PC-3 (cell line): ENCODE measurements around the gene HOXD11. TPM values are rescaled to one million over a fixed set of nuclear protein-coding genes. Genes with fewer than 3 reads are reported as not detected.

Experiments used
- ATAC-seq: fragments of 200-7000 bp; cut with Tn5 transposase; 2 replicates; pipeline ENCODE4 v1.9.1; 2020; ENCODE audit warnings: mild to moderate bottlenecking, moderate library complexity
- BruUV-seq: library from RNA; stranded (reverse); fragments of 400-500 nt; replicated peaks from 2 replicates; lab custom pipeline; 2021; lab: Mats Ljungman, UMichigan
- CTCF ChIA-PET: fragments of 300-600 bp; sonication (Branson Sonifier 250); formaldehyde crosslinking; loops from one replicate; lab custom pipeline; 2022; ENCODE audit warnings: antibody characterized with exemption; lab: Charles Lee
- POLR2A ChIA-PET: fragments of 300-600 bp; sonication (Branson Sonifier 250); formaldehyde crosslinking; loops from one replicate; lab custom pipeline; 2022; ENCODE audit warnings: antibody characterized with exemption; ENCODE audit not compliant: unreplicated experiment; lab: Charles Lee
- DNase-seq: peaks from one replicate; pipeline ENCODE4 v3.0.0-alpha.2; 2015
- H2AFZ ChIP-seq: fragments of 300-600 bp; sonication (generic); 2 replicates; pipeline ENCODE4 v1.6.0; 2016; ENCODE audit warnings: antibody characterized with exemption, low read length
- H3F3A ChIP-seq: fragments of 300-600 bp; sonication (generic); one replicate; pipeline ENCODE4 v1.6.0; 2017; ENCODE audit warnings: antibody characterized with exemption, low read length, control low read depth, mild to moderate bottlenecking; ENCODE audit not compliant: unreplicated experiment
- H3K27ac ChIP-seq: fragments of 300-600 bp; sonication (generic); 2 replicates; pipeline ENCODE4 v1.5.1; 2016; ENCODE audit warnings: mild to moderate bottlenecking, low read length
- H3K27me3 ChIP-seq: fragments of 300-600 bp; sonication (generic); 2 replicates; pipeline ENCODE4 v1.6.1; 2016; ENCODE audit warnings: low read length, mixed read lengths
- H3K36me3 ChIP-seq: fragments of 300-600 bp; sonication (generic); 2 replicates; pipeline ENCODE4 v1.6.1; 2016; ENCODE audit warnings: low read depth, mixed run types, low read length, mixed read lengths
- H3K4me1 ChIP-seq: fragments of 300-600 bp; sonication (generic); 2 replicates; pipeline ENCODE4 v1.5.1; 2016; ENCODE audit warnings: low read length; ENCODE audit not compliant: insufficient read depth
- H3K4me2 ChIP-seq: fragments of 300-600 bp; sonication (generic); 2 replicates; pipeline ENCODE4 v1.6.0; 2016; ENCODE audit warnings: low read length
- H3K4me3 ChIP-seq: fragments of 300-600 bp; sonication (generic); 2 replicates; pipeline ENCODE4 v1.5.1; 2016; ENCODE audit warnings: mild to moderate bottlenecking, low read length, mixed read lengths
- H3K79me2 ChIP-seq: fragments of 300-600 bp; sonication (generic); 2 replicates; pipeline ENCODE4 v1.6.1; 2017; ENCODE audit warnings: low read length, mixed read lengths
- H3K9ac ChIP-seq: fragments of 300-600 bp; sonication (generic); 2 replicates; pipeline ENCODE4 v1.6.0; 2016; ENCODE audit warnings: mild to moderate bottlenecking, low read length
- H3K9me2 ChIP-seq: fragments of 300-600 bp; sonication (generic); replicated peaks from 2 replicates; pipeline ENCODE4 v1.6.1; 2016; ENCODE audit warnings: mixed run types, low read length, mixed read lengths
- H3K9me3 ChIP-seq: fragments of 300-600 bp; sonication (generic); 2 replicates; pipeline ENCODE4 v1.6.1; 2016; ENCODE audit warnings: low read length, mixed read lengths
- H4K20me1 ChIP-seq: fragments of 300-600 bp; sonication (generic); 2 replicates; pipeline ENCODE4 v1.6.1; 2016; ENCODE audit warnings: low read length, mixed read lengths
- EZH2 ChIP-seq: fragments of 300-600 bp; sonication (generic); IDR thresholded peaks from one replicate; pipeline ENCODE4 v1.6.1; 2017; ENCODE audit warnings: antibody characterized with exemption, mild to moderate bottlenecking, low read length; ENCODE audit not compliant: unreplicated experiment
- EZH2phosphoT487 ChIP-seq: fragments of 300-600 bp; sonication (generic); IDR thresholded peaks from 2 replicates; pipeline ENCODE4 v1.6.1; 2018; ENCODE audit warnings: mild to moderate bottlenecking, antibody characterized with exemption, low read length, borderline replicate concordance
- intact Hi-C: fragments of 100-400 bp; cut with micrococcal nuclease; formaldehyde crosslinking; loops from 2 replicates; pipeline ENCODE4 v1.9.0; 2023
- total RNA-seq: library from RNA; depleted of rRNA; stranded (reverse); fragments of >200 nt; gene quantifications from 2 replicates; pipeline ENCODE4 v1.2.3, GENCODE V29; 2014
- TF ChIP-seq, protein P1 (sequence below): fragments of 300-600 bp; sonication (generic); conservative IDR thresholded peaks from 2 replicates; pipeline ENCODE4 v1.5.1; 2017; ENCODE audit warnings: antibody characterized with exemption, low read depth, mild to moderate bottlenecking, low read length

HOXD11 gene
- total RNA-seq, 1 experiment from 2014 or later, result not detected

DNA sequence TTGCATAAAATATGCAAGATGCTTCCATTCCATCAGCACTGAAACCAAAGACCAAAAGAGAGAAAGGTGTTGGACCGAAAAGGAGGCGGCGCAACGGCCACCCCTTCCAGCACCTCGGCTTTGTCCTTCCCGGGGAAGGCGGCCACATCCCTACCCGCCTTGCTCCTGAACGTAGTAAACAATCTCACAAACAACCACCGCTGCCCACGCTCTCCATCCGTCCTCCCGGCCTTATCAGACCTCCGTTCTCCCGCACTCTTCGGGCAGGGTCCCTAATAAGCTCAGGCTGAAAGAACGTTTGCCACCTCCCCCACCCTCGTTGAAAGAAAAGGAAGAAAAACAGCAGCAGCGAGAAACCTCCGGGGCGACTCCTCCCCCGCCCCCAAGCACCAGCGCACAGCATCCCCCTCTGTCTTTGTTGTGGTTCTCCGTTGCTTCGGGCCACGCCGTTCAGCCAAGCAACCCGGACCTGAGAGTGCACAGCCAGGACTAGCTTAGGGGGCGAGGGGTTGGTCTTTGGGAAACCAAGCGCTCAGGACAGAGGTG is 27.7 kb upstream of the HOXD11 start:
- TF ChIP-seq EZH2phosphoT487 (no peak), EZH2 (no peak)
- ChIA-PET POLR2A (no interaction called here), CTCF (no interaction called here)
- ATAC-seq (no peak), DNase-seq (no peak)
- H2AFZ ChIP-seq, result no peak overlapping the region
- H3K9ac ChIP-seq, result no peak overlapping the region
- no peak overlapping the region for H3K4me2 ChIP-seq
- H3K9me2 ChIP-seq, result no peaks in the 10 kb centered on the region
- no peaks in the 10 kb centered on the region for H4K20me1 ChIP-seq
- no peaks in the 10 kb centered on the region for H3K36me3 ChIP-seq
- H3F3A ChIP-seq, result no peaks in the 10 kb centered on the region
- no peaks in the 10 kb centered on the region for H3K79me2 ChIP-seq
- H3K27me3 ChIP-seq, result peaks cover 51% of the 10 kb centered on the region
- no peak overlapping the region for H3K4me3 ChIP-seq
- H3K9me3 ChIP-seq, result no peaks in the 10 kb centered on the region
- intact Hi-C loops, result no loop called here
- no peaks in the 10 kb centered on the region for H3K4me1 ChIP-seq
- no peak overlapping the region for H3K27ac ChIP-seq
- no TSS peak for BruUV-seq

DNA sequence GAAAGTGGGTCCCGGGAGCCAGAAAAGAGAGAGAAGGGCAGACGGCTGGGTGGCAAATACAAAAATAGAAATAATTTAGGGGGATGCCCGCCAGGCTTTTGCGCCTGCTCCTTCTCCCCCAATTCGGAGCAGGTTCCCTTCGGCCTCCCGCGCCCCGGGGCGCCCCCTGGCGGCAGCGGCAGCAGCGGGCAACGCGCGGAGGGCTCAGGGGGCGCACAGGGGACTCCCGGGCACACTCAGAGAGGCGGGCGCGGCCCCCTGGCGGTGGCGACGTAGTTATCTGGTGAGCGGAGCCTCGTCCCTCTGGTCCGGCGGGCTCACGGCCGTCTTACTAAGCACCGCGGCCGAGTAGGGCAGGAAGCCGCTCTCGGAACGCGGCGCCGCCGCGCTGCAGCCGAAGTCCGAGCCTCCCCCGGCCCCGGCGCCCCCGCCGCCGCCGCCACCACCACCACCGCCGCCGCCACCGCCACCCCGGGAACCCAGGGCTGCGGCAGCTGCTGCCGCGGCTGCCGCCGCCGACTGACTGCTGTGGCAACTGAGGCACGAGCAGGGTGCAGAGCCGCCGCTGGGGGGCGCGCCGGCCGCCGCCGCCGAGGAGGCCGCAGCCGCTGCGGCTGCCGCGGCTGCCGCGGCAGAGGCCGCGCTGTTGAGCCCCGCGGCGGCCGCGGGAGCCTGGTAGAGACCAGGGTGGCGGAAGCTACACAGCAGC is 27.1 kb upstream of the HOXD11 start:
- CTCF ChIA-PET, result no interaction called here
- DNase-seq, result no peak
- BruUV-seq, result no TSS peak
- POLR2A ChIA-PET, result no interaction called here
- no peaks in the 10 kb centered on the region for H3K79me2 ChIP-seq
- no peaks in the 10 kb centered on the region for H3K9me2 ChIP-seq
- no peaks in the 10 kb centered on the region for H3K36me3 ChIP-seq
- no peaks in the 10 kb centered on the region for H4K20me1 ChIP-seq
- no peak overlapping the region for H3K27ac ChIP-seq
- H3F3A ChIP-seq, result no peaks in the 10 kb centered on the region
- H3K9ac ChIP-seq, result no peak overlapping the region
- no peak overlapping the region for H3K4me3 ChIP-seq
- no peak for ATAC-seq
- no peak overlapping the region for H2AFZ ChIP-seq
- no peak overlapping the region for H3K4me2 ChIP-seq
- TF ChIP-seq EZH2phosphoT487 (no peak), EZH2 (no peak)
- TF ChIP-seq, protein P1, sequence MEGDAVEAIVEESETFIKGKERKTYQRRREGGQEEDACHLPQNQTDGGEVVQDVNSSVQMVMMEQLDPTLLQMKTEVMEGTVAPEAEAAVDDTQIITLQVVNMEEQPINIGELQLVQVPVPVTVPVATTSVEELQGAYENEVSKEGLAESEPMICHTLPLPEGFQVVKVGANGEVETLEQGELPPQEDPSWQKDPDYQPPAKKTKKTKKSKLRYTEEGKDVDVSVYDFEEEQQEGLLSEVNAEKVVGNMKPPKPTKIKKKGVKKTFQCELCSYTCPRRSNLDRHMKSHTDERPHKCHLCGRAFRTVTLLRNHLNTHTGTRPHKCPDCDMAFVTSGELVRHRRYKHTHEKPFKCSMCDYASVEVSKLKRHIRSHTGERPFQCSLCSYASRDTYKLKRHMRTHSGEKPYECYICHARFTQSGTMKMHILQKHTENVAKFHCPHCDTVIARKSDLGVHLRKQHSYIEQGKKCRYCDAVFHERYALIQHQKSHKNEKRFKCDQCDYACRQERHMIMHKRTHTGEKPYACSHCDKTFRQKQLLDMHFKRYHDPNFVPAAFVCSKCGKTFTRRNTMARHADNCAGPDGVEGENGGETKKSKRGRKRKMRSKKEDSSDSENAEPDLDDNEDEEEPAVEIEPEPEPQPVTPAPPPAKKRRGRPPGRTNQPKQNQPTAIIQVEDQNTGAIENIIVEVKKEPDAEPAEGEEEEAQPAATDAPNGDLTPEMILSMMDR, result peak; percentile 47
- intact Hi-C loops, result no loop called here
- H3K27me3 ChIP-seq, result peaks cover 51% of the 10 kb centered on the region
- no peaks in the 10 kb centered on the region for H3K9me3 ChIP-seq
- H3K4me1 ChIP-seq, result no peaks in the 10 kb centered on the region

DNA sequence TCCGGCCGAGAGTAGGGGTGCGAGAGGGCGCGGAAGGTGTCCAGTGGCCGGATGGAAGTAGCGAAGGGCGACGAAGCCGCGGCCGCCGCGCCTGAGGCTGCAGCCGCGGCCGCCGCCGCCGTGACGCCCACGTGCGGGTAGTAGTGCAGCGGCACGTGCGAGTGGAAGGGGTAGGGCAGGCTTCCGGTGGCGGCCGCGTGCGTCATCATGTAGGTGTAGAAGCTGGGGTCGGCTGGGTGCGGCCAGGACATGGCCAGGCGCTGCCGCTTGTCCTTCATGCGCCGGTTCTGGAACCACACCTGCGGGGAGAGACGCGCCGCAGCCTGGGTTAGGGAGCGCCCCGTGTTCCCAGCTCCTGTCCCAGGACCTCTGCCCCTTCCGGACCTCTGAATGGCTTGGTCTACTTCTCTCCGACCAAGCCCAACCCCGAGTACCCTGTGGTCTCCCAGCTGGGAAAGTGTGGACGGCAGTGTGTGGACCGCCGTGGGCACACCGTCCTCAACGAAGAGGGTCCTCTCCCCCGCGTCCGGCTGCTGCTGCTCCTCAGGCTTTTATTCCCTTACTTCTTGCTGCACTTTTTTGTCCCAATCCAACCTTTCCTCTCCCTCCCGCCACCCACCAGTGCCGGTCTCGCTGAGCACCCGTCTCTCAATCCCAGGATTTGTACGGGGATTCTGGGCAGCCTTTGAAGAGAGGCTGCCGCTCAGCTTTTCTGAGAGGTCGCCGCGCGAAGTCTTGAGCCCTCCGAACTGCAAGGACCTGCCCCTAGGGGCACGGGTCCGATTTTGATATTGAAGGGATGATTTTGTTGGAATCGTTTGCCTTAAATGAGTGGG is 26.3 kb upstream of the HOXD11 start:
- no peak overlapping the region for H3K9ac ChIP-seq
- H3K36me3 ChIP-seq, result no peaks in the 10 kb centered on the region
- POLR2A ChIA-PET, result no interaction called here
- intact Hi-C loops, result no loop called here
- no peak overlapping the region for H3K4me2 ChIP-seq
- ATAC-seq, result no peak
- TF ChIP-seq EZH2 (no peak), EZH2phosphoT487 (no peak)
- TF ChIP-seq, protein P1, result no peak
- DNase-seq, result no peak
- no peaks in the 10 kb centered on the region for H4K20me1 ChIP-seq
- H3K9me3 ChIP-seq, result no peaks in the 10 kb centered on the region
- CTCF ChIA-PET, result no interaction called here
- H3K27ac ChIP-seq, result no peak overlapping the region
- H3K4me1 ChIP-seq, result 0 out of 2 replicates have a peak, but pooled peaks cover under 1% of the 10 kb centered on the region
- no peaks in the 10 kb centered on the region for H3K9me2 ChIP-seq
- no peaks in the 10 kb centered on the region for H3F3A ChIP-seq
- no peak overlapping the region for H2AFZ ChIP-seq
- BruUV-seq, result no TSS peak
- H3K79me2 ChIP-seq, result no peaks in the 10 kb centered on the region
- H3K27me3 ChIP-seq, result peaks cover 51% of the 10 kb centered on the region
- no peak overlapping the region for H3K4me3 ChIP-seq
